HG03571 (cell line): Measurements from ENCODE around the gene KIRREL2.
"Not testable (repeated sequence)": the region's sequence is repeated elsewhere in the genome, so short reads cannot be mapped to it uniquely, and the experiment has no call there.

Experiments
- ATAC-seq: cut with Tn5 transposase; IDR thresholded peaks from one replicate; pipeline ENCODE4 v1.9.1; 2021; ENCODE audit not compliant: unreplicated experiment

KIRREL2 gene

GRCh38 chr19:35868823-35869326 lies 12.2 kb downstream of the KIRREL2 start:
- no peak for ATAC-seq

- ATAC-seq: peak; percentile 54
Measured at GRCh38 chr19:35869327-35870123, 12.8 kb downstream of the KIRREL2 start.

DNA sequence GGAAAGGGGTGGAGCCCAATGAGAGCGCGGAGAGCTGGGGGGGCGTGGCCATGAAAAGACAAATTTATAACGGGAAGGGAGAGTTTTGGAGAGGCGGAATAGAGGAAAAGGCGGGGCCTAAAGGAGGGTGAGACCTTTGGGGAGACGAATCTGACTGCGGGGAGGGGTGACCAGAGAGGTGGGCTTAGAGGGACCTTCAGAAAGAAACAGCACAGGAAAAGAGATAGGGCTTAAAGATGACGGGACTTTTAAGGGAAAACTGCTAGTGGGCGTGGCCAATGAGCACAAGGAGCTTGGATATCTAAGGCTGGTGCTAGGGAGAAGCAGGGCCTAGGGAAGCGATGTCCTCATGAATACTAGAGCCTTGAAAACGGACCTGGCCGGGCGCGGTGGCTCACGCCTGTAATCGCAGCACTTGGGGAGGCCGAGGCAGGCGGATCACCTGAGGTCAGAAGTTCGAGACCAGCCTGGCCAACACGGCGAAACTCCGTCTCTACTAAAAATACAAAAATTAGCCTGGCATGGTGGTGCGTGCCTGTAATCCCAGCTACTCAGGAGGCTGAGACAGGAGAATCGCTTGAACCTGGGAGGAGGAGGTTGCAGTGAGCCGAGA lies 13.5 kb downstream of the KIRREL2 start:
- ATAC-seq: not testable (repeated sequence)

- no peak for ATAC-seq
Measured at GRCh38 chr19:35870798-35871197, 14.1 kb downstream of the KIRREL2 start.

- ATAC-seq: no peak
Measured at GRCh38 chr19:35871611-35872010, 14.9 kb downstream of the KIRREL2 start.

DNA sequence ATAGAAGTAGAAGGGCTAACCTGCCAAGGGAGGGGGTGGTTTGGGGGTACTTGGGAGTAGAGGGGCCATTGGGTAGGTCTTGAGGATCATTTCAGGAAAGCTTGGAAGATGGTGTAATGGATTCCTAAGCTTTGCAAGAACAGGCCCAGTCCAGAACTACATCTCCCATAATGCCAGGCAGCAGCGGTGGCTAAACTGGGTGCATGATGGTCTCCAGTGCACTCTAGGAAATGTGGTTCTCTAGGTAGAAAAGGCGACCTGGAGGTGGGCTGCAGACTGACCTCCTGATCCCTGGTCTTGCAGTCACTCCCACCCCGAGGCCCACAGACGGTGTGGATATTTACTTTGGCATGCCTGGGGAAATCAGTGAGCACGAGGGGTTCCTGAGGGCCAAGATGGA lies 15.5 kb downstream of the KIRREL2 start:
- no peak for ATAC-seq

- ATAC-seq: no peak
Measured at GRCh38 chr19:35874392-35874930, 17.8 kb downstream of the KIRREL2 start.

- ATAC-seq: no peak
Measured at GRCh38 chr19:35879068-35879467, 22.4 kb downstream of the KIRREL2 start.

DNA sequence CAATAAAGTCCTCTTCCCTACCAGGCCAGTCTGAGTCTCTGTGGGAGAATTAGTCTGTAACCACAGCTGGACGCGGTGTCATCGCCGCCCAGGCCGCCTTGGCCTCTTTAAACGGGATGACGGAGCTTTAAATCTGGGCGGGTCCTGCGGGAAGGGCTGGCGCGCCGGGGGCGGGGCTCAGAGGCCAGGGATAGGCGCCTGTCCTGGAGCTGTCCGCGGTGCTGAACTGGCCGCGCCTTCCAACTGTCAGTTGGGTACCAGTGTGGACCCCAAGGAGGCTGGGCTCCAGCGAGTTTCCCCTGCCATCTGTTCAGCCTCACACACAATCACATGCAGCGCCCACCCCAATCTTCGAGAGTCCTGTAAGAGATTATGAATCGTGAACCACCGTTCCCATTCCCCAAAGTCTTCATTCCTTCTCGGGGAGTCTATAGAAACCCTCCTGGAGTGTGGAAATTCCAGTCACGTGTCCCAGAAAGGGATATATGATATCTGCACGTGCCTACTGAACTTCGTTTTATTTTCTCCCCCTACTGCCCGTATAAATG lies 23.1 kb downstream of the KIRREL2 start:
- no peak for ATAC-seq

DNA sequence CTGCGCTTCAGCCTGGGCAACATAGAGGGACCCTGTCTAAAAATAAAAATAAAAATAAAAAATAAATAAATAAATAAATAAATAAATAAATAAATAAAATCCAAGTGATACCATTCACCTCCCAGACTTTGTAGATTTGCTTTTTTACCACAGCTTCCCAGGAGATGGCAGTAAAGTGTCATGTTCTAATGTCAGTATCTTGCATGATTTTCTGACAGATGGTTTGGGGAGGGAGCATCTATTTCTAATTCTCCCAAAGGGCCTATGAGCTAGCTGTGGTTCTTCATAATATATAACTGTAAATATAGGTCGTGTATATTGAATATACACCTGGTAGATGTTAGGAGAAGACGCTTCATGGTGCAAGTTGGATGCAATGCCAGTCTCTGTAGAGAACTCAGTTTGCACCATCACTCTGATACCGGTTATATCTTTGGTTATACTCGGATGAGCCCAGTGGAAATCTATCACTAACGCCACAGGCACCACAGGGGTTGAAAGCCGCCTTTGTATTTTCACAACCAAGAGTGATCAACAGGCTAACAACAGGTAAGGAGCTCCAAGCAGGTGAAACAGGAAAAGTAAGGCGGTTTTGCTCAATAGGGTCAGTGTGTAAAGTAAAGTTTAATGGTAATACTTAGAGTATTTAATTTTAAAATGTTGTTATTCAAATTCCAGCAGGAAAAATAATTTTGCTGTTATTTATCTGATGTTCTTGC lies 25.6 kb downstream of the KIRREL2 start:
- no peak for ATAC-seq

GRCh38 chr19:35883882-35884281 lies 27.2 kb downstream of the KIRREL2 start:
- ATAC-seq: no peak

- ATAC-seq: no peak
Measured at GRCh38 chr19:35885225-35885738, 28.6 kb downstream of the KIRREL2 start.

DNA sequence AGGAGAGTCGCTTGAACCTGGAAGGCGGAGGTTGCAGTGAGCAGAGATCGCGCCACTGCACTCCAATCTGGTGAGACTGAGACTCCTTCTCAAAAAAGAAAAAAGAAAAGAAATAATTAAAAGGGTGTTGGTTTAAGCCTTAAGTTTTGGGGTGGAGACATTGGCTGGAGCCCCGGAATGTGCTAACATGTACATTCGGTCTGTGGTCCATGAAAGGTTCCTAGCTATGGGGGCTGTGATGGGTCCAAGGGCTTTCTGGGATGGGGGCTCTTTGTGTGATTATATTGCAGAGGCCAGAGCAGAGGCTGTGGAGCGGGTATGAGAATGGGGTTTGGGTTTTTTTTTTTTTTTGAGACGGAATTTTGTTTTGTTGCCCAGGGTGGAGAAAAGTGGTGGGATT lies 29.2 kb downstream of the KIRREL2 start:
- ATAC-seq: no peak

GRCh38 chr19:35887197-35887596 lies 30.5 kb downstream of the KIRREL2 start:
- no peak for ATAC-seq

- ATAC-seq: no peak
Measured at GRCh38 chr19:35888398-35888797, 31.7 kb downstream of the KIRREL2 start.

- no peak for ATAC-seq
Measured at GRCh38 chr19:35889370-35890112, 32.8 kb downstream of the KIRREL2 start.

DNA sequence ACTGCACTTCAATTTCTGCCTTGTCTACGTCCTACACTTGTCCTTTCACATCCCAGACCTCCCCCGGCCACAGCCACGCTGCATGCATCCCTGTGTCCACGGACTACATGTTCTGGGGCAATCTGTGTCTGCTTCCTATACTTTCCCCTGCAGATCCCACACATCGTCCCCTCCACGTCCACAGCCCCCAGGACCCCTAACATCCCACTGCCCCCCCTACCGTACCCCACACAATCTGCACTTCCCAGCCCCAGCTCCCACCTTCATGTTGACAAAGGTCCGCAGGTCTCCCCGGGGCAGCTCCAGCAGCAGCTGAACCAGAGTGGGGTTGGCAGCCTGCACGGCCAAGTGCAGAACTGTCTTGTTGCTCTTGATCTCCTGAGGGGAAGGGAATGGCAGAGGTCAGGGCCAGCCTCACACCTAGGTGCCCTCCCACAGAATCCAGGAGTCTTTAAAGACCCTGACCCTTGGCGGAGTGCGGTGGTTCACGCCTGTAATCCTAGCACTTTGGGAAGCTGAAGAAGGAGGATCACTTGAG lies 33.5 kb downstream of the KIRREL2 start:
- no peak for ATAC-seq

GRCh38 chr19:35891819-35892218 lies 35.1 kb downstream of the KIRREL2 start:
- ATAC-seq: not testable (repeated sequence)

GRCh38 chr19:35894342-35894741 lies 37.6 kb downstream of the KIRREL2 start:
- no peak for ATAC-seq
